Ecto neural progenitor cell (in vitro differentiated cells): ENCODE data around the gene AP2S1.
A peak's percentile ranks its signal among the peaks of the same experiment; 100 is the strongest.
"Not testable (repeated sequence)": the region's sequence is repeated elsewhere in the genome, so short reads cannot be mapped to it uniquely, and the experiment has no call there.

ENCODE experiments used
- DNase-seq: peaks from one replicate; pipeline ENCODE4 v3.0.0-alpha.2; 2018; ENCODE audit warnings: low spot score

Gene AP2S1

DNA sequence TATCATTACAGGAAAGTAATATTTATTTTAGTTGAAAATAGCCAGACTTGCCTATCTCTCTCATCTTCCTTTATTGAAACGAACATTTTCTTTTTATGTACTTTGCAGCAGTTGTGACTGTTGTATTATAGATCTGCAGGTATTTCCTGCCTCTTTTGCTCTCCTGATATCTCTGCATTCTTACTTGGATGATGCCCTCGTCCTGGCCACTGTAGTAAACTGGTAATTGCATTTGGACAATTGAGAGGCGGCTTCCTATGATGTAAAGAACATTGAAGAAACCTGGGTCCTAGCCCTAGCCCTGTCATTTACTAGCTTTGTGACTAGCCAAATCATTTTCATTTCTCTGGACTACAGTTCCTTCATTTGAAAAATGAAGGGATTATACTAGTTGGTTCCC, 16.5 kb upstream of the AP2S1 start:
- no peak for DNase-seq

DNA sequence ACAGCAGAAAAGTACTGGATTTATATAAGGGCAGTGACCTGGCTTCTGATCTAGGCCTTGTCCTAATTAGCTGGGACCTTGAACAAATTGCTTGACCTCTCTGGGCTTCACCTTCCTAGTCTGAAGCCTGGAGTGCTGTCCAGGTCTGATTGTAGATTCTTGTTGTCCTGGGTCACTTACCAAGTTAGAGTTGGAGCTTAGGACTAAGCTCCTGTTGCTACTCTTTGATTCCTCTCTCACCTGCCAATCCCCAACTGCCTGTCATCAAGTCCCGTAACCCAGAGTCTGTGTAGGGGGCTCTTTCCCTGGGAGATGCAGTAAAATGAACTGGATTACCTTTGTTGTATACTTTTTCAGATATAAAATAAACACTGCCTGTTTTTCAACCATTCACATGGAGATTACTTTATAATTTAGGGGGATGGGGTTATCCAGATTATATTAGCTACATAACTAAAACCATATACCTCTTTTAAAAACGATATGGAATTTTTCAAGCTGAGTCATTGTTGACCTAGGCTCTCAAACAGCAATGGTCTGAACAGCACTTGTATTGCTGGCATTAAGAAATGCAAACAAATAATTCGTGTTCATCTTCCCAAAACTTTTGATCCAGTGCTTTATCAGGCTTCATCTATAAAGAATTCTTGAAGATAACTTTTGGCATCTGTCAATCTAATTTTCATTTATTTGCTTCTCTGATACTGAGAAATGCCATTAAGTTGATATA, 15.9 kb upstream of the AP2S1 start:
- DNase-seq = no peak

DNA sequence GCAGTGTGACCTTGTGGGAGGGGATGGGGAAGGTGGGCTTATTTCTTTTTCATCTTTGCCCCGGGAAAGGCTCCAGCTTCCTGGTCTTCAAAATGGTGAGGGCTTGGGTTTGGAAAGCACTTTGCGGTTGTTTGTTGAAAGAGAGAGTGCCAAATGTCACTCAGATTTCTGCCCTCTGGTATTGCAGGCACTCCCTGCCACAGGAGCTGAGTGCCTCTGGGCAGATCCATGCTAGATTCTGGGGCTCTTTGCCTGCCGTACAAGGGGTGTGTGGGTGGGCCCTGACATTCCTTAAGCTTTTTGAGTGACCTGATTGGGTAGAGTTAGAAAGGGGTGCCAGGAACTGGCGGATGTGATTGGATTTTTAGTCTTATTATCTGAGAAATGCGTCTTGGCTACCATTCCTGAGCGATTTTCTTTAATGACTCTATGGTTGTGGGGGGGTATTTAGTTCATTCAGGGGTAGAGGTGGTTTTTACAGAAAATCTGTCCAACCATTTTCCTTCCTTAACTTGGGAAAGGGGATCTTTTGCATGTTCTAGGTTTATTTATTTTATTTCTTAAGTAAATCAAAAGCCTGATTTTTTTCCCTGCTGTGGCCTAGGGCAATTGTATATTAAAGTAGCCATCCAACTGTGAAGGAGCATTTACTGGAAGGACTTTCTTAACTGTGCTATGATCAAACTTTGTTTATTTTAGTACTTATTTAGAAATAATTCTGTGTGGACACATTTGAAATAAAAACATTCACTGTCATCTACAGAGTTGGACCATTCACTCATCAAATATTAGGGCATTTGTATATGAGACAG, 13.4 kb upstream of the AP2S1 start:
- DNase-seq = peak; percentile 69

DNA sequence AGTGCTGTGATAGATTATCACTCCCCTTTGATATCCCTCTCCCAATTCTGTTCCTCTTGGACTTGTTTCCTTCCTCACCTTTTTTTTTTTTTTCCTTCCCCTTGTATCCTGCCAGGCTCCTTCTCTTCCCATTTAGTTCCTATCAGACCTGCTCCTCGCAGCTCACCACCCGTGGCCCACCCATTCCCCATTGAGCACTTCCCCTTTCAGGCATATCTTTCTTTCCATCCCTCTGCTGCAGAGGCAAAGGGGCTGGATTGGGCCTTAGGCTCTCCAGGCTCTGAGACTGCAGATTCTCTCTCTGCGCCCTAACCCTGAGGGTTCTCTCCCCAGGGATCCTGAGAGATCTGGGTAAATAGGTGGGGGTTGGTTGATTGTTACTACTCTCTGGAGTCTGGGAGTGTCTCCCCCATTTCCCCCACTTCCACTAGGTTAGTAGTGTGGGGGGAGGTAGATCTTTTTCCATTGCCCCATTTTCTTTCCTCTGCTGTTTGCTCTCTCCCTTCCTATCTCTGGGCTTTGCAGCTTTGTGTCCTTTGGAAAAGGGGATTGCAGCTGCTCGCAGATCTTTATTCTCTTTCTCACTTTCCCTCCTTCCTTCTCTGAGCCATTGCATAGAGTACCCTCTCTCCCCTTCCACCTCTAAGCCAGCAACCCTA, 12.5 kb upstream of the AP2S1 start:
- DNase-seq = no peak

GRCh38 chr19:46862503-46862834, 11.8 kb upstream of the AP2S1 start:
- DNase-seq = no peak

- DNase-seq = peak; percentile 65
Observed at GRCh38 chr19:46861691-46862502, 11.3 kb upstream of the AP2S1 start.

GRCh38 chr19:46860846-46861690, 10.4 kb upstream of the AP2S1 start, which contains the start of gene ARHGAP35:
Gene ARHGAP35, plus strand, starts transcription at chr19:46860997. Its CDS starts 57,679 bp downstream, at chr19:46918676.
- no peak for DNase-seq

GRCh38 chr19:46860125-46860845, 9.6 kb upstream of the AP2S1 start:
- peak; percentile 98 for DNase-seq

DNA sequence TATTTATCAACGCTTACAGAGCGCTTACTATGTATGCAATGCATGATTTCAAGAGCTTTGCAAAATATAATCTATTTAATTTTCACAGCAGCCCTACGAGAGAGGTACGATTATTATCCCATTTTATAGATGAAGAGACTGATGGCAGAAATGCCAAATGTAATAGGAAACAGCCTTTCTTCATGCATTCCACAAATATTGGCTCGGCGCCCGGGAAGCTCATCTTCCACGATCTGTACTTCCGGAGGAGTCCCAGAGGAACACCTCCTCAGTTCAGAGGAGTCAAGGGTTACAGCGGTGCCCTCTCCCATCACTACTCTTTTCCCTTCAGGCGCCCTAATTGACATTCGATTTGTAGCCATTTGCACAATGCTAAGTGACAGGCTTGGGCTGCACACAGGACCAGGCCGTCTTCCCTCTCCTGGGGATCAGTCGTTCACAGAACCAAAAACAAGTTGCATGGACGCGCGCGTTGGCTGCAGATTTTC, 9.0 kb upstream of the AP2S1 start:
- DNase-seq = no peak

DNA sequence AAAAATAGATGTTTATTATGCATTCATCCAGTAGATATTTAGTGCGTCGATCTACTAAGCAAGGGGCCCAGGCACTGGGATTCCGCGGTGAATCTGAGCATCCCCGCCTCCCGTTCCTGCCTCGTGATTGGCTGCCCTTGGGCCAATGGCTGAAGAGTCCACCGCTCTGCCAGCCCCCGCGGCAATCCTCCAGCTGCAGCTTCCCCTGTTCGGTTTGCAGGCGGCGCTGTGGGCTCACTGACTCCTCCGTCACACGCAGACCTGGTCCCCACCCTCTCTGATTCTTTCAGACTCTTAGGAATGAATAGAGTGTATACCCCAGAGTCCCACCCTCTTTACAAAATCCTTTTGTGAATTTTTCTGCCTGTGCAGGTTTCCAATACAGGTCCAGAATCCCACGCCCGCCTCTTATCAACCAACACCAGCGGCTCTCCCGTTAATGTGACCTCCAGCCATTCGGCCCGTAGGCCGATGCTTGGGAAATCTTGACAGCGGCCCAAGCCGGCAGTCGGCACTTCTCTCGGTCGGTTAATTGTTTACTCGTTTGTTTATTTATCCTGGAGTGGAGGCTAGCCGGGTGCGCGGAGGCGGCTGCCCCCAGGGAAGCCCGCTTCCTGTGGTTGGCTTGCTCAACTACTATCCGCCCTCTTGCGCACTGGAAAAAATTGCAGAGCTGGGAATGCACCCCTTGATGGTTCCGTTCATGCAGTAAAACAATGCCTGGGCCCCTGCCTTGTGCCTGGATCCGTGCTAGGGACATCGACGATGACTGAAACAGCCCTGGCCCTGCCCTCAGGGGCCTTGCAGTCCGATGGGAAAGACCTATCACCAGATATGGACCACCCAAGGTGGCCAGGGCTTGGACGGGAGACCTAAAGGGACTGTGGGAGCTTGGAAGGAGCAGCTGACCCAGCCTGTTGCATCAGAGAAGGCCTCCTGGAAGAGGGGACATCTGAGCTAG, 5.7 kb upstream of the AP2S1 start:
- peak; percentile 96 for DNase-seq

DNA sequence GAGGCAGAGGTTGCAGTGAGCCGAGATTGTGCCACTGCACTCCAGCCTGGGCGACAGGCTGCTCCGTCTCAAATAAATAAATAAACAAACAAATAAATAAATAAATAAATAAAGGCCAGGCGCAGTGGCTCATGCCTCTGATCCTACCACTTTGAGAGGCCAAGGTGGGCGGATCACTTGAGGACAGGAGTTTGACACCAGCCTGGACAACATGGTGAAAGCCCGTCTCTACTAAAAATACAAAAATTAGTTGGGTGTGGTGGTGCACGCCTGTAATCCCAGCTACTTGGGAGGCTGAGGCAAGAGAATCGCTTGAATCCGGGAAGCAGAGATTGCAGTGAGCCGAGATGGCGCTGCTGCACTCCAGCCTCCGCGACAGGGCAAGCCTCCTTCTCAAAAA, 4.1 kb upstream of the AP2S1 start:
- DNase-seq = not testable (repeated sequence)

DNA sequence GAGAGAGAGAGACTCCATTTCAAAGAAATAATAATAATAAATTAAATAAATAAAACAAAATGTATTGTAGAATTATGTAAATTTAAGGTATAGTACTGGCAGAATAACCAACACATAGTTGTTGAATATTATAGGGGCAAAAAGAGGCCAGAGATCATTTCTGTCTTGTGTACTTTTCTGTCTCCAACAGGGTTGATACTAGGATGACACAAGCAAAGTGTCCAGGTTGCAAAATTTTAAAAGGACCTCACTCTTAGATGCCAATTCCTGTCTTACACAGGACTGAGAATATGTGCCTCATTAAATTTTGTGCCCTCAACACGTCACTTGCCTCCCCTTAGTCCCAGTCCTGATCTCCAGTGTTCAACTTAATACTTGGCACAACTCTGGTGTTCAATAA, 2.2 kb upstream of the AP2S1 start:
- DNase-seq = no peak

DNA sequence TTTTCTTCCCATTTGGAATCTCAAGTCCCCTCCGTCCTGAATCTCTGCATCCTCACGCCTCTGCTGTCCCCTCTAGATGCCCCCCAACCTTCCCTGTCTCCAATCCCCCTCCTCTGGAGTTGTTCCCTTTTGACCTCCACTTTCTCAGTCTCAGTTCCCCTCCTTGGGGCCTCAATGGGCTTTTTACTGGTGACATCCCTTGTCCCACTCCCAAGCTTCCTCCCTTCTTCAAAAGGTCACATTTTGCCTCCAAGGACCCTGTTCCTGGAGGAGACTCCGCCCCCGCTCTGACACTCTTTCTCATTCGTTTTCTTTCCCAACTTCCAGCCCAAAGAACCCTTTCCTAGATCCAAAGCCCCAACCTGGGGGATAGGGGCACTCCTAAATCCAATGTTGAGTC, 1.0 kb downstream of the AP2S1 start:
- no peak for DNase-seq

DNA sequence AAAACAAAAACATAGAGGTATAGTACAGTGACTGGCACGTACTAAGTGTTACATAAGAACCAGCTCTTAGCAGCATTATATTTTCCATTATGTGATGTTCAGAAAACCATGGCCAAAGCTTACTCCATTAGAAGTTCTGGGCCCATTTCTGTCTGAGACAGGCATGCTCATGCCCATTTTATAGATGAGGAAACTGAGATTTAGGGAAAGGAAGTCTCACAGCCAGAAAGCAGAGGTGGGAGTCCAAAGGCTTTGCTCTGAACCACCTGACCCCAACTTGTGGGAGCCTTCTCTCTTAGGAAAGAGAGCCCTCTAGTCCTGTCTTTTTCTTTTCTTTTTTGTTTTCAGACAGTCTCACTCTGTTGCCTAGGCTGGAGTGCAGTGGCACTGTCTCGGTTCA, 2.3 kb downstream of the AP2S1 start:
- no peak for DNase-seq

- no peak for DNase-seq
Observed at GRCh38 chr19:46847528-46847927, 3.1 kb downstream of the AP2S1 start.

DNA sequence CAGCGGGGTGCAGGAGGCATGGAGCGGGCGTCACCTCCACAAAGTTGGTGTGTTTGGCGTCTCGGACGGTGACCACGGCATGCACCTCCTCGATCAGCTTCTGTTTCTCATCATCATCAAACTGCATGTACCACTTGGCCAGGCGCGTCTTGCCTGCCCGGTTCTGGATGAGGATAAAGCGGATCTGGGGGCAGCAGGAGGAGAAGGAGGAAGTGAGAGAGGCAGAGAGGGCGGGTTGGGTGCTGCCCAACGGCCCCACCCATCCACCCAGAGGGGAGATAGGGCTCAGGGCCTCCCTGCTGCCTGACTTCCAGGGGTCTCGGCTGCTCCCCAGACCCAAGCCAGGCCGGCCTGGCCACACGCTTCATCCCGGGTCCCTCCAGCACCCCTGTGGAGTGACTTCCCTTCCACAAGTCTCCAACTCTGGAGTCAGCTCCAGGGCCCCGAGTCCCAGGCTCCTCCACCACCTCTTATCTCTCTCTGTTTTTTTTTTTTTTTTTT, 4.6 kb downstream of the AP2S1 start:
- no peak for DNase-seq

DNA sequence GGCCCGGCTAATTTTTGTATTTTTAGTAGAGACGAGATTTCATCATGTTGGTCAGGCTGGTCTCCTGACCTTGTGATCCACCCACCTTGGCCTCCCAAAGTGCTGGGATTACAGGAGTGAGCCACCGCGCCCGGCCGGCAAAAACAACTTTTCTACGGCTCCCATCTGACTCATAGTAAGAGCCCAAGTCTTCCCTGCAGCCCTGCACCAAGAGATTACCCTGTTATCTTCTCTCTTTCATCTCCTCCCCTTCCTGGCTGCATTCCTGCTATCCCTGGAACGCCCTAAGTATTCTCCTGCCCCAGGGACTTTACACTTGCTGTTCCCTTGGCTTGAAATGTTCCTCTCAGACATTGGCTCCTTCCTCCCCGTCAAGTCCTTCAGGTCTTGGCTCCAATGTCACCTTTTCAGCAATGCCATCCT, 6.6 kb downstream of the AP2S1 start:
- no peak for DNase-seq

GRCh38 chr19:46842791-46843190, 7.9 kb downstream of the AP2S1 start:
- no peak for DNase-seq
